GM12874 (cell line): ENCODE results near the gene LHX3.

Experiments used
- TF ChIP-seq, protein P1 (sequence below): IDR thresholded peaks from 2 replicates; pipeline ENCODE4 v1.5.1; 2011; ENCODE audit warnings: low read depth, mild to moderate bottlenecking, control low read depth, low read length, moderate library complexity; ENCODE audit not compliant: insufficient read depth

Gene LHX3

DNA sequence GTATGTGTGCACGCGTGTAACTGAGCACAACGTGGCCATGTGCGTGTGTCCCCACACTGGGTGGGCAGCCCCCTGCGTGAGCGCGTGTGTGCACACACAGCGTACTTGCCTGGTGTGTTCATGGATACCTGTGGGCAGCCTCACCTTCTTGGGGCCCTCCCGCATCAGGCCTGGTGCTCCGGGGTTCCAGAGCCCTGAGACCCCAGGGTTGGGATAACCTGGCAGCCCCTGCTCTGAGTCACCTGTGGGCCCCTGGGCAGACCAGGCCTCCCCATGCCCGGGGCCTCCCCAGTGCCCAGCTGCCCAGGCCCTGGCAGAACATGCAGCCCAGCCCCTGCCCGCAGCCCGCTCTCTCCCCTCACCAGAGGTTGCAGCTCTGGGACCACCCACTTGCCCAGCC lies 25.2 kb downstream of the LHX3 start:
- TF ChIP-seq, protein P1, sequence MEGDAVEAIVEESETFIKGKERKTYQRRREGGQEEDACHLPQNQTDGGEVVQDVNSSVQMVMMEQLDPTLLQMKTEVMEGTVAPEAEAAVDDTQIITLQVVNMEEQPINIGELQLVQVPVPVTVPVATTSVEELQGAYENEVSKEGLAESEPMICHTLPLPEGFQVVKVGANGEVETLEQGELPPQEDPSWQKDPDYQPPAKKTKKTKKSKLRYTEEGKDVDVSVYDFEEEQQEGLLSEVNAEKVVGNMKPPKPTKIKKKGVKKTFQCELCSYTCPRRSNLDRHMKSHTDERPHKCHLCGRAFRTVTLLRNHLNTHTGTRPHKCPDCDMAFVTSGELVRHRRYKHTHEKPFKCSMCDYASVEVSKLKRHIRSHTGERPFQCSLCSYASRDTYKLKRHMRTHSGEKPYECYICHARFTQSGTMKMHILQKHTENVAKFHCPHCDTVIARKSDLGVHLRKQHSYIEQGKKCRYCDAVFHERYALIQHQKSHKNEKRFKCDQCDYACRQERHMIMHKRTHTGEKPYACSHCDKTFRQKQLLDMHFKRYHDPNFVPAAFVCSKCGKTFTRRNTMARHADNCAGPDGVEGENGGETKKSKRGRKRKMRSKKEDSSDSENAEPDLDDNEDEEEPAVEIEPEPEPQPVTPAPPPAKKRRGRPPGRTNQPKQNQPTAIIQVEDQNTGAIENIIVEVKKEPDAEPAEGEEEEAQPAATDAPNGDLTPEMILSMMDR = no peak

DNA sequence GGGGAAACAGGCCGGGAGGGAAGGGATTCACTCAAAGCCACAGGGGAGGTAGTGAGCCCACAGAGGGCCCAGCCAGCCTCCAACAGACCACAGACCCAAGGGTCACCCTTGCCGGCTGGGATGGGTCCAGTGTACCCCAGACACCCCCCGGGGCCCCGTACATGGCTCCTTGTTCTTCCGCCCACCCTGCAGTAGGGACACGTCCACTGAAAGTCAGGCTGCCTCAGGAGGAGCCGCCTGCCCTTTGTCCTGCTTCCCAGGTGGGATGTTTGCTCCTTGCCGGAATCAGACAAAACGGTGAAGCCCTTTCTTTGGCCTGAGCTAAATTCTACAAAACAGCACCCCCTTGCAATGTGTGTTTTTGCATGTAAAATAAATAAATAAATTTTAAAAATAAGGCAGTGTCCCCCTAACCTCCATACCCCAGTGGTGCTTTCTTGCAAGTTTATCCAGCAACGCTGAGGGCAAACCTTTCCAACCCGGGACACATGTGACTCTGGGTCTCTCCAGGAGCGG lies 25.8 kb downstream of the LHX3 start:
- TF ChIP-seq, protein P1 = no peak

GRCh38 chr9:136178773-136179075 lies 26.2 kb downstream of the LHX3 start:
- TF ChIP-seq, protein P1 = no peak

GRCh38 chr9:136178061-136178772 lies 26.7 kb downstream of the LHX3 start:
- TF ChIP-seq, protein P1 = no peak

DNA sequence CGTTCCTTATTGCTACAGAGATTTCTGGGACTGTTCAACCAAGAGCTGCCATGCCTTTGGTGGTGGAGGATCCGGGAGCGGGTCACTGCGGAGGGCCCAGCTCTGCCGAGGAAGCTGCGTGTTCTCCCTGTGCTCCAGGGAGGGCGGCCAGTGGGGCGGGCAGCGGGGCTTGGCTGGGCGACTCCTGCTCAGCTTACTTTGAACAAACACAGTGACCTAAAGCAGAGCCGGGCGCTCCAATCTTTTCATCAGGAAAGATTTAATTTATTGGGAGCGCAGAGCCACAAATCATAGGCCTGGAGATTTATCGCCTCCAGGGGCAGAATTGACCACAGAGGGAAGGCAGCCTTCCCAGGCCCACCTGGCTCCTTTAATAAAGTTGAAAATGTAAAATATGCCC lies 27.7 kb downstream of the LHX3 start:
- TF ChIP-seq, protein P1 = no peak

DNA sequence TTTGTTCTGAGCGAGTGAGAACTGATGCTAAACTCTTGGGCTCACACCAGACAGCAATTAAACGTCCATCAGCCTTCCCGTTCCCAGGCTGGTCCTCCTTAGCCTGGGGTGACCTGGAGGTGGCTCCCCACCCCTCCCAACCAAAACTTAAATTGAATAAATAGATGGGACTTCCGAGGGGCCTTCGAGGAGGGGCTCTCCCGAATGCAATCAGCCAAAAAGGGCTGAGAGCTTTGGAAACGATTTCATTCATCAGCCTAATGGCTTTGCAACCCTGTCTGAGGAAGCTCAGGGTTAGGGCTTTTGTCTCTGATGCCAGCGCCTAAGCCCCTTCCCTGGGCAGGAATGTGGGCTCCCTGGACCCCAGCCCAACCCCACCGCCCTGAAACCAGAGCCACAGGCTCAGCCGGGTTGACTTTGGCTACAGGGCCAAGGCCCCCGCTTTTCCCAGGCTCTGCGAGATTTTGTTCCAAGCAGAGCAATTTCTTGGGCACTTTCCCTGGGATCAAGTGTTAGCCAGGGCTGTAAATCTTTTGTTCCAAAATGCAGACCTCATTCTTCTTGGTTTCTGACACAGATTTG lies 29.2 kb downstream of the LHX3 start:
- TF ChIP-seq, protein P1 = no peak

GRCh38 chr9:136174779-136175615 lies 29.9 kb downstream of the LHX3 start:
- TF ChIP-seq, protein P1 = no peak
